PC-3 (cell line): ENCODE results near the gene APOBEC2. TPM values are rescaled to one million over a fixed set of nuclear protein-coding genes. Genes with fewer than 3 reads are reported as not detected.
A peak's percentile ranks its signal among the peaks of the same experiment; 100 is the strongest.

ENCODE experiments used
- ATAC-seq: fragments of 200-7000 bp; cut with Tn5 transposase; 2 replicates; pipeline ENCODE4 v1.9.1; 2020; ENCODE audit warnings: mild to moderate bottlenecking, moderate library complexity
- BruUV-seq: library from RNA; stranded (reverse); fragments of 400-500 nt; replicated peaks from 2 replicates; lab custom pipeline; 2021; lab: Mats Ljungman, UMichigan
- CTCF ChIA-PET: fragments of 300-600 bp; sonication (Branson Sonifier 250); formaldehyde crosslinking; loops from one replicate; lab custom pipeline; 2022; ENCODE audit warnings: antibody characterized with exemption; lab: Charles Lee
- POLR2A ChIA-PET: fragments of 300-600 bp; sonication (Branson Sonifier 250); formaldehyde crosslinking; loops from one replicate; lab custom pipeline; 2022; ENCODE audit warnings: antibody characterized with exemption; ENCODE audit not compliant: unreplicated experiment; lab: Charles Lee
- DNase-seq: peaks from one replicate; pipeline ENCODE4 v3.0.0-alpha.2; 2015
- H2AFZ ChIP-seq: fragments of 300-600 bp; sonication (generic); 2 replicates; pipeline ENCODE4 v1.6.0; 2016; ENCODE audit warnings: antibody characterized with exemption, low read length
- H3F3A ChIP-seq: fragments of 300-600 bp; sonication (generic); one replicate; pipeline ENCODE4 v1.6.0; 2017; ENCODE audit warnings: antibody characterized with exemption, low read length, control low read depth, mild to moderate bottlenecking; ENCODE audit not compliant: unreplicated experiment
- H3K27ac ChIP-seq: fragments of 300-600 bp; sonication (generic); 2 replicates; pipeline ENCODE4 v1.5.1; 2016; ENCODE audit warnings: mild to moderate bottlenecking, low read length
- H3K27me3 ChIP-seq: fragments of 300-600 bp; sonication (generic); 2 replicates; pipeline ENCODE4 v1.6.1; 2016; ENCODE audit warnings: low read length, mixed read lengths
- H3K36me3 ChIP-seq: fragments of 300-600 bp; sonication (generic); 2 replicates; pipeline ENCODE4 v1.6.1; 2016; ENCODE audit warnings: low read depth, mixed run types, low read length, mixed read lengths
- H3K4me1 ChIP-seq: fragments of 300-600 bp; sonication (generic); 2 replicates; pipeline ENCODE4 v1.5.1; 2016; ENCODE audit warnings: low read length; ENCODE audit not compliant: insufficient read depth
- H3K4me2 ChIP-seq: fragments of 300-600 bp; sonication (generic); 2 replicates; pipeline ENCODE4 v1.6.0; 2016; ENCODE audit warnings: low read length
- H3K4me3 ChIP-seq: fragments of 300-600 bp; sonication (generic); 2 replicates; pipeline ENCODE4 v1.5.1; 2016; ENCODE audit warnings: mild to moderate bottlenecking, low read length, mixed read lengths
- H3K79me2 ChIP-seq: fragments of 300-600 bp; sonication (generic); 2 replicates; pipeline ENCODE4 v1.6.1; 2017; ENCODE audit warnings: low read length, mixed read lengths
- H3K9ac ChIP-seq: fragments of 300-600 bp; sonication (generic); 2 replicates; pipeline ENCODE4 v1.6.0; 2016; ENCODE audit warnings: mild to moderate bottlenecking, low read length
- H3K9me2 ChIP-seq: fragments of 300-600 bp; sonication (generic); replicated peaks from 2 replicates; pipeline ENCODE4 v1.6.1; 2016; ENCODE audit warnings: mixed run types, low read length, mixed read lengths
- H3K9me3 ChIP-seq: fragments of 300-600 bp; sonication (generic); 2 replicates; pipeline ENCODE4 v1.6.1; 2016; ENCODE audit warnings: low read length, mixed read lengths
- H4K20me1 ChIP-seq: fragments of 300-600 bp; sonication (generic); 2 replicates; pipeline ENCODE4 v1.6.1; 2016; ENCODE audit warnings: low read length, mixed read lengths
- CTCF ChIP-seq: fragments of 300-600 bp; sonication (generic); conservative IDR thresholded peaks from 2 replicates; pipeline ENCODE4 v1.5.1; 2017; ENCODE audit warnings: antibody characterized with exemption, low read depth, mild to moderate bottlenecking, low read length
- EZH2 ChIP-seq: fragments of 300-600 bp; sonication (generic); IDR thresholded peaks from one replicate; pipeline ENCODE4 v1.6.1; 2017; ENCODE audit warnings: antibody characterized with exemption, mild to moderate bottlenecking, low read length; ENCODE audit not compliant: unreplicated experiment
- EZH2phosphoT487 ChIP-seq: fragments of 300-600 bp; sonication (generic); IDR thresholded peaks from 2 replicates; pipeline ENCODE4 v1.6.1; 2018; ENCODE audit warnings: mild to moderate bottlenecking, antibody characterized with exemption, low read length, borderline replicate concordance
- intact Hi-C: fragments of 100-400 bp; cut with micrococcal nuclease; formaldehyde crosslinking; loops from 2 replicates; pipeline ENCODE4 v1.9.0; 2023
- total RNA-seq: library from RNA; depleted of rRNA; stranded (reverse); fragments of >200 nt; gene quantifications from 2 replicates; pipeline ENCODE4 v1.2.3, GENCODE V29; 2014

The APOBEC2 gene
- total RNA-seq, 1 experiment from 2014 or later, result not detected

- Histone ChIP-seq H2AFZ (no peak overlapping the region), H3K9ac (no peak overlapping the region), H3K36me3 (no peaks in the 10 kb centered on the region), H3K27me3 (no peaks in the 10 kb centered on the region), H3K27ac (no peak overlapping the region), H3K9me3 (no peaks in the 10 kb centered on the region), H4K20me1 (no peaks in the 10 kb centered on the region), H3K4me1 (peaks cover 22% of the 10 kb centered on the region), H3K9me2 (no peaks in the 10 kb centered on the region), H3K4me3 (no peak overlapping the region), H3F3A (no peaks in the 10 kb centered on the region), H3K79me2 (no peaks in the 10 kb centered on the region), H3K4me2 (peak overlapping the region; percentile 54)
- no peak for TF ChIP-seq CTCF
- no peak for TF ChIP-seq EZH2
- no peak for TF ChIP-seq EZH2phosphoT487
- CTCF ChIA-PET, result interaction anchor here (1.2 kb wide), 1 partner anchor 109 kb away, joined by 3 read pairs; no protein-coding TSS in a partner anchor
- DNase-seq, result no peak
- intact Hi-C loops, result no loop called here
- no peak for ATAC-seq
- POLR2A ChIA-PET, result interaction anchor here (0.6 kb wide), 1 partner anchor 279 kb away, joined by 9 read pairs; no protein-coding TSS in a partner anchor
- no TSS peak for BruUV-seq
These were observed 12.0 kb upstream of the APOBEC2 start for GRCh38 chr6:41040940-41041536.

- ATAC-seq, result no peak
- H3K4me1 ChIP-seq, result peaks cover 16% of the 10 kb centered on the region
- intact Hi-C loops, result no loop called here
- H3K9me2 ChIP-seq, result no peaks in the 10 kb centered on the region
- BruUV-seq, result no TSS peak
- no peak within 1 kb of the TSS for H3K4me3 ChIP-seq
- H3K36me3 ChIP-seq, result no peaks in the 10 kb centered on the region
- POLR2A ChIA-PET, result interaction anchor here (0.6 kb wide), 1 partner anchor 111 kb away, joined by 6 read pairs; no protein-coding TSS in a partner anchor
- H3K9ac ChIP-seq, result no peak within 1 kb of the TSS
- H3F3A ChIP-seq, result no peaks in the 10 kb centered on the region
- no peaks in the 10 kb centered on the region for H4K20me1 ChIP-seq
- CTCF ChIA-PET, result no interaction called here
- H3K27ac ChIP-seq, result no peak within 1 kb of the TSS
- no peaks in the 10 kb centered on the region for H3K79me2 ChIP-seq
- H3K27me3 ChIP-seq, result no peaks in the 10 kb centered on the region
- no peaks in the 10 kb centered on the region for H3K9me3 ChIP-seq
- DNase-seq, result no peak
- H3K4me2 ChIP-seq, result no peak within 1 kb of the TSS
- H2AFZ ChIP-seq, result no peak within 1 kb of the TSS
- TF ChIP-seq EZH2phosphoT487, result no peak
- TF ChIP-seq CTCF, result no peak
- no peak for TF ChIP-seq EZH2
These were observed 10.6 kb upstream of the APOBEC2 start, which contains the start of gene TSPO2 for GRCh38 chr6:41042226-41043055. Gene TSPO2, plus strand, starts transcription at chr6:41042467. Its CDS starts 519 bp downstream, at chr6:41042986.
